SW 1271 (cell line): Measurements from ENCODE around the gene COL4A5.

Source experiments
- DNase-seq, 2 experiments: peaks; one replicate each; lab custom pipeline; 2025; lab: John Stamatoyannopoulos, UW

Gene COL4A5

GRCh38 chrX:108641589-108642272 is 202.1 kb downstream of the COL4A5 start:
- DNase-seq: no peak

GRCh38 chrX:108642273-108642628 is 202.6 kb downstream of the COL4A5 start:
- no peak for DNase-seq

- no peak for DNase-seq
Observed at GRCh38 chrX:108664701-108665100, 225.1 kb downstream of the COL4A5 start.

- no peak for DNase-seq
Observed at GRCh38 chrX:108666101-108666500, 226.5 kb downstream of the COL4A5 start.

- DNase-seq: no peak
Observed at GRCh38 chrX:108671526-108671925, 231.9 kb downstream of the COL4A5 start.

GRCh38 chrX:108696690-108697089 is 257.1 kb downstream of the COL4A5 start:
- DNase-seq: no peak

- DNase-seq: no peak
Observed at GRCh38 chrX:108699368-108699767, 259.7 kb downstream of the COL4A5 start.

- DNase-seq: no peak
Observed at GRCh38 chrX:108701633-108702032, 262.0 kb downstream of the COL4A5 start.

GRCh38 chrX:108702530-108702929 is 262.9 kb downstream of the COL4A5 start:
- no peak for DNase-seq

GRCh38 chrX:108704839-108705238 is 265.2 kb downstream of the COL4A5 start:
- no peak for DNase-seq

- DNase-seq: no peak
Observed at GRCh38 chrX:108712886-108713285, 273.2 kb downstream of the COL4A5 start.

GRCh38 chrX:108722561-108722960 is 282.9 kb downstream of the COL4A5 start:
- no peak for DNase-seq

- DNase-seq: no peak
Observed at GRCh38 chrX:108726748-108727147, 287.1 kb downstream of the COL4A5 start.

- no peak for DNase-seq
Observed at GRCh38 chrX:108731153-108731552, 291.5 kb downstream of the COL4A5 start.

- DNase-seq: no peak
Observed at GRCh38 chrX:108732630-108733321, 293.1 kb downstream of the COL4A5 start.

- DNase-seq: no peak
Observed at GRCh38 chrX:108734426-108734825, 294.8 kb downstream of the COL4A5 start.

GRCh38 chrX:108735091-108735678 is 295.5 kb downstream of the COL4A5 start:
- no peak for DNase-seq

GRCh38 chrX:108735679-108736508 is 296.3 kb downstream of the COL4A5 start:
- no peak for DNase-seq

GRCh38 chrX:108736509-108737479 is 297.2 kb downstream of the COL4A5 start, which contains the start of gene IRS4:
IRS4 (minus strand) TSS chrX:108736563.
- peak; percentile 1 to 29 for DNase-seq

GRCh38 chrX:108737754-108738153 is 298.1 kb downstream of the COL4A5 start:
- DNase-seq: no peak

GRCh38 chrX:108740299-108740774 is 300.7 kb downstream of the COL4A5 start:
- no peak for DNase-seq
